Measurements from ENCODE around the gene POLD4.

Gene POLD4

DNA sequence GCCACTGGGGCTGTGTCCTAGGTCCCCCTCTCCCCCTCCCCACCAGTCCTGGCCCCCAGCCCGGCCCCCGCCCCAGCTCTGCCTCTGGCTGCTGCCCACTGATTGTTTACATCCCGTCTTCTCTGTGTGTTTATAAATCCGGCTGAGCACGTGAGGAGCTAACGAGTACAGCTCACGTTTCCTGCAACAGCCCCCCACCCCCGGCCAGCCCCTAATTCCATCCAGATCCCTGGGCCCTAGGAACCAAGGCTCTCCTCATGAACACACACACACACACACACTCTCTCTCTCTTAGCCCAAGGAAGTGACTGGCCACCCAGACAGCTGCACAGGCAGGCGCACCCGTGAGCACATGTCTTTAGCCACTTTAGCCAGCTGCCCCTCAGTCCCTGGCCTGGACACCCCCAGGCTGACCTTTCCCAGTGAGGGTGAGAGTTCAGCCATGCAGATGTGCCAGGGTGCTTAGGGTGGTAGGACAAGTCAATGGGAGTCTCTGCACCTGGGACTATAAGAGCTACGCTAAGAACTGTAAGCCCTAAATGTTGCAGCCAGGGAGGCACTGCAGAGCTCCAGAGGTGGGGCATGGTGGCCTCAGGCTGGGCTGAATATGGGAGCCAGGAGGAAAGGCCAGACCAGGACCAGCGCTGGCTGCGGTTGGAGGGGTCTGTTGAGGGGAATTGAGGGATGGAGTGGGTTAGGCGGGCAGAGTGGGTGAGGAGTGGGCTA lies 17.2 kb upstream of the POLD4 start:
- DNase-seq (ENCODE audit: low read depth): no peak

DNA sequence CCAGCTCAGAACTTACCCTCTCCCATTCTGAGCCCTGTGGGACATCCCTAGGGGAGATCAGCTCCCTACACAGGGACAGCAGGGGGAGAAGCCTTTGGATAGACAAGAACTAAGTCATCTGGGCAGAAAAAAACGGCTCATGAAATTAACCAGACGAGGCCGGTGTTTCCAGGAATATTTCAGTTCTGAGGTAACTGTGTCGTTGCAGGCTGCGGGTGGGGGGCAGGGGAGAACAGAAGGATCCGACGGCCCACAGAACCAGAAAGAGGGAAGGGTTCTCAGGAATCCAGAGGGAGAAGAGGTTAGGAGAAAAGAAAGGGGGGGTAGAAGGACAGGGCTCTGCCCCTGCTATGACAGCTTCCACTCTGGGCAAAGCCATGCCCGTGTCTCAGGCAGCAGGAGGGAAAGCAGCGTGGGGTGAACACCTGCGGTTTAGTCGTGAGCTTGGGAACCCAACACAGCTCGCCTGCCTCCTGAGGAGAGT lies 16.5 kb upstream of the POLD4 start:
- DNase-seq (ENCODE audit: low read depth): no peak

DNA sequence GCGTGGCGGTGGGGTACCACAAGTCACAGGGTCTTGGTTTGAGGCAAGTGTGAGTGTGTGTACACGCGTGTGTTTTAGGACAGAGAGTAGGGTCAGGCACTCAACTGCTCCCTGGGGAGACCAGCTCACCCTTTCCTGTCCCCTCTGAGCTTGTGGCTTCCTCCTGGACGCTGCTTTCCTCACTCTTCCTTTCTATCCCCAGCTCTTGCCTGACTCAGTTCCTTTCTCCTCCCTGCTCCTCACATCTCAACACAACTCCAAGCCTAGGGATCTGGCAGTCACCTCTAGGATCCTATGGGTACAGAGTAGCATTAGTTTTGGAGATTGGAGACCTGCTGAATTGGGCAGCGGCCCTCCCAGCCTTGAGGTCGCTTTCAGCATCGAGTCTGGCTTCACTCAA lies 15.9 kb upstream of the POLD4 start:
- DNase-seq (ENCODE audit: low read depth): no peak

DNA sequence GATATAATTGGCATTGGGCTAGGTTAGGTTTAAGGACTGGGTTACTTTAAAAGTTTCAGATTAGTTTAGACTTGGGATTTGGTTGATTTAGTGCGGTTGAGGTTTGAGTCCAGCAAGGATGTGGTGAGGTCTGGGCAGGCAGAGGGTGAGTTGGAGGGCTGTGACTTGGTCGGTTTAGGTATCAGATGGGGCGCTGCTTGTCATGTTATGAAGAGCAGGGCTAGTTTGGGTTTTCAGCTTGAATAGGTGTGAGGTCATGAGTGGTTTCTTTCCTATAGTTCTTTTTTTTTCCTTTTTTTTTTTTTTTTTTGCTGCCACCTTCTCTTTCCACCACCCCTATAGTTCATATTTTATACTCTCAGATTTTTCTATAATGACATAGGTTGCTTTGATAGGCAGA lies 15.3 kb upstream of the POLD4 start:
- no peak for DNase-seq (ENCODE audit: low read depth)

DNA sequence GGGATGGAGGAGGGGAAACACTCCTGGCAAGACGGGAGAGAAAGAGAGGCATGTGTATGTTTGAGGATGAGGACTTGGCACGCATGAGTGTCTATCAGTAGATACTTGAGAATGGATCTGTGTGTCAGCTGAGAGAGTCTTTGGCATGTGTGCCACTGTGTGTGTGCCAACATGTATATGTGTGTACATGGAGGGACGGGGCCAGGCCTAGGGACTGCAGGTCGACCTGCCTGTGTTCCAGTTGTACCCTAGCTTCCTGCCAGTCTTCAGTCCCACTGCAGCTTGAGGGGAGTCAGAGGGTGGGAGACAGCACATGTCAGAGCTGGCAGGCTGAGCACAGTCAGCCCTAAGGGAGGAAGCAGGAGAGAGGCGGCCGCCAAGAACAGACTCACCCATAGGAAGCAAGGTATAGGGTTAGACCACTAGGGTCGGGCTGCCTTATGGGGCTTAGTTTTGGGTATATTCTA lies 14.4 kb upstream of the POLD4 start:
- DNase-seq (ENCODE audit: low read depth): no peak

DNA sequence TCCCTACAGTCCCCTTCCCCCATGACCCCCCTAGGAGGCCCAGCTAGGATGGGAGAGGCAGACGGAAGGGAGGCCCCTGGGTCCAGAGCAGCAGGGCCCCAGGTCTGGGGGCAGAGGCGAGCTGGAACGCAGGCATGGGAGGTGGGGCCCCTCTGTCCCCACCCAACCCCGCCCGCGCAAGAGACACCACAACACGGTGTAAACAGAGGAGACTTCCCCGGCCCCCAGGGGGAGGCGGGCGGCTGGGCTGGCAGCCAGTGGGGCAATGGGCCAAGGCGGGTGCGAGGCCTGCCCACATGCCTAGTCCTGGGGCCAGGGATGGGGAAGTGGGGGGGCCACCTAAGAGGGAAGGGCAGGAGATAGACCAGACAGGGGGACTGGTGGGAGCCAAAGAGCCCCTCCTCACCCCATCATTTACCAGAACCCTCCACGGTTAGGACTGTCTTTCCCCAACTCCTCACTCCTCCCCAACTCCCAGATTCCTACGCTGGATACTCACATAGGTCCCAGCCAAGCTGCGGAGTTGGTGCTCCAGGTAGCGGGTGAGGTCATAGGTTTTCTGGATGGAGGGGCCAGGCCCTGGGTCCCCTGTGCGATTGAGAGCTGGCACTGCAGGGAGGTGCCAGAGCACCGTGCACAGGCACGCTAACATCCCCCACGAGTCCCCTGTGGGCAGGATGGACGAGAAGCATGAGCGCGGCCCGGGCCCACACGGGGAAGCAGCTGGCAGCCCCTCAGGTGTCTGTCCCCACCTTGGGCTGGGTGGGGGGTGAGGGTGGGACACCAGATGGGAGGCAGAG lies 13.8 kb upstream of the POLD4 start:
- DNase-seq (ENCODE audit: low read depth): no peak

DNA sequence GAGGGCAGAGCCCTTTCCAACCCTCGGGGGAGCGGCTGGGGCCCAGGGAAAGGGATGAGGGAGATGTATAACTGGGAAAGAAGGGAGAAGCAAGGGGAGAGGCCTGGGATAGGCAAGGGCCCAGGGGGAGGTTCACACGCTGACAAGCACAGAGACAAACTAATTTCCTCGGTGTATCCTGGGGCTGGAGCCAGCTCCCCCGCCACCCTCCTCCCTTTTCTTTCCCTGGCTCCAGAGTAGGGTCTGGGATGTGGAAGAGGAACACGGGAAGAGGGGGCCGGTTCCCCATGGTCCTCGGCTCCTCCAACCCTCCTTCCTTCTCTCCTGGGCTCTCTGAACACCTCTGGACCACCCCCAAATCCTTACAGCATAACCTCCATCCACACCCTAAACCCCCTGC lies 13.2 kb upstream of the POLD4 start:
- no peak for DNase-seq (ENCODE audit: low read depth)

DNA sequence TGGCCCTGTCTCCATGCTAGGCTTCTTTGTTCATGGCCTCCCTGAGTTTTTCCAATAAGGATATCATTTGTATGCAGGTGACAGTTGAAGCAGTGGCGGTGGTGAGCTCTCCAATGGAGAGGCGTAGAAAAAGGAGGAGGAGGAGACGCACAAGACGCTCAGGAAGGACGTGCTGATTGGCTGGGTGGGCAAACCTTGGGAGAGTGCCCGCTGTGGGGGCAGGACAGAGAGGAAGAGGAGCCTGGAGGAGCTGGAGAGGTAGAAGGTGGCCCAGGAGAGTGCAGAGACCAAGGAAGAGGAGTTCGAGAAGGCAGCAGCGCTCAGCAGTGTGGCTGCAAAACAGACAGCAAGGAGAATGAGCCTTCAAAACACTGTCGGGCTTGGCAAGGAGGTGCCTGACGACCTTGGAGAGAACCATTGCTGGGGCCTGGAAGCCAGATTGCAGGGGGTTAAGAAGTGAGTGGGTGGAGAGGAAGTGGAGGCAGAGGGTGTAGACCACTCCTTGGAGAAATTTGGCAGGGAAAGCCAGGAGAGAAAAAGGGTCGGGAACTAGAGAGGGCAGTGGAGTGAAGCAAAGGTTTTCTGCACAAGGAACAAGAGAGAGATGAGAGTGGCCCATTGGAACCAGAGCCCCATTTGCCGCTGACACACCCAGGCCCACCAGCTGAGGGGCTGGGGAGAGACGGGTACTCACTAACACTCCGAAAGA lies 12.5 kb upstream of the POLD4 start:
- DNase-seq (ENCODE audit: low read depth): no peak

DNA sequence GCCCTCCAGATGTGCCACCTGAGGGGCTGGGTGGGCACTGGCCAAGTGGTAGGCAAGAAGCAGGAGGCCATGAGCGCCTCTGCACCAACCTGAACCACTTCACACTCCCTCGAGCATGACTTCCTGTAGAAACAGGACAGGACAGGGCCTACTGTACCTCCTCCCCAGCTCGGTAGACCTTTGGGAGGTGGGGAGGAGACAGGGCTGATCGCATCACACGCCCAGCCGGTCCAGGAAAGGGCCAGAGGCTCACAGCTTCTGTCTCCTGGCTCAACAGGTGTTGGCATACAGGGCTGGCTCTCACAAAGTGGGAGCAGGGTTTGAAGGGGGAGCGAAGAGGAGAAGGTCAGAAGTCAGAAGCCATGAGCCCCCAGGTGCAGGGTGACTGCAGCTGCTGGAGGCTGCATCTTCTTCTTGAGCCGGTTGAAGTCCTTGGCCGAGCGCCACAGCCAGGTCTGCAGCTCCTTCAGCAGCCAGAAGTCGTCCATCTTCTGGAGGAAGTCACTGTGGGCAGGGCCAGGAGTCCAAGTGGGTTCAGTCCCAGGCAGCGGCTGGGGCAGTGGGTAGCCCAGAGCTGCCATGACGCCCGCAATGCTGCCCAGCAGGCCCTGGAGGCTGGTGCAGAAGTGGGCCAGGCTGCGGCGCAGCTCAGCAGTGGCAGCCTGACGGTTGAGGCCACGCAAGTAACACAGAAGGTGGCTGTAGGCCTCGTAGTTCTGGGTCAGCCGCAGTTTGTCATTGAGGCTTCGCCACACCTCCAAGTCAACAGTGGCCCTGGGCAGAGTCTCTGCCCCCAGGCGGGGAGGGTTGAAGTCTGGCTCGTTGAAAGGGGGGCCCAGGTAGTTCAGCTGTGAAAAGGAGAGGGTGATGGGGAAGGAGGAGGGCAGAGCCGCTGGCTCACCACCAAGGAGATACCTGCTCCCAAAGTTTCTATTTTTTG lies 11.7 kb upstream of the POLD4 start:
- DNase-seq (ENCODE audit: low read depth): no peak

DNA sequence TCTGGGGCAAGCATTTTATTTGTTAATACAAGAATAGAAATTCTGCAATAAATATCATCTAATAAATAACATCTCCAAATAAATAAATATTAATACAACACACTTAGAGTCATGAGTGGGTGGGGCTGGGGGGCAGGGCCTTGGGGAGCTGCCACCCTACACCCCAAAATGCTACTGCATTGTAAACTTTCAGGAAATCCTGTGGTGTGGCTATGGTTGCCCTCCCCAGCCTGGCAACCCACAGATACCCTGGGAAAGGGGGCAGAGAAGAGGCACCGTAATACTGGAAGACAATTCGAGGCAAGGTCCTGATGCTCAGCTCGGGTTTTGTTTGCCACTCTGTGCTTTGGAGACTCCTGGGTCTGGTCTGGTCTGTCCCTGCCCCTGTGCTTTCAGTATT lies 10.8 kb upstream of the POLD4 start:
- no peak for DNase-seq (ENCODE audit: low read depth)

DNA sequence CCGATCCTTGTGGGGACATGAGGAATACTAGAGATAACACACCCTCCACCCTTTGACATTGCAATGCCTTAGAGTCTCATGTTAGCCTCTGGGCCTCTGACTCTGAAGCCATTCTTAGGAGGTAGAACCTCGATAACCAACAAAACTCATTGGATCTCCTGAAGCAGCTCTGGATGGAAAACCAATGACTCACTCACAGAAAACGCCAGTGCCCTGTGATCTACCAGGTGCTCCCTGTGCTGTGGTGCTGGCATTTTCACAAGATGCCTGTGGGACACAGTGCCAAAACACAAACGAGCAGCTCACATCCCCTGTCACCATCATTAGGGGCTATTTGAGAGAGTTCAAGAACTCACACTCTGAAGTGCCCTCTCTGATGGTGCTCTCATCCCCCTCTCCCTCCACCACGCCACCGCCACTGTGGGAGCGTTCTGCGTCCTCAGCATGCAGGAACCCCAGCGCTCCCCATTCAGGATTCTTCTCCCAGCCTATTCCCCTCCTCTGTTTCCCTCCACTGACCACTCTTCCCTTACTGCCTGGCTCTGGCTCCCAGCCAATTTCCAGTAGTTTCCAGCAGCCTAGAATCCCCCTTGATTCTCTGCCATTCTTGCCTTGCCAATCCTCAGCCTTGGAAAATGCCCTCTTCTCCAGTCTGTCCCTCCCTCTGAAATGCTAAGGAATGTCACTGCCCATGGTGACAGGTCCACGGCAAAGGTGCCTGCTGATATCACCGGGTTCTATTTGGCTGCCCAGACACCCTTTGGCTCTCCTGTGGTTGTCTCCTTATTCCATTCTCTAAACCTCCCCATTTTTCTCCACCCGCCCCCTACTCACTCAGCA lies 4.7 kb upstream of the POLD4 start:
- DNase-seq (ENCODE audit: low read depth): no peak

DNA sequence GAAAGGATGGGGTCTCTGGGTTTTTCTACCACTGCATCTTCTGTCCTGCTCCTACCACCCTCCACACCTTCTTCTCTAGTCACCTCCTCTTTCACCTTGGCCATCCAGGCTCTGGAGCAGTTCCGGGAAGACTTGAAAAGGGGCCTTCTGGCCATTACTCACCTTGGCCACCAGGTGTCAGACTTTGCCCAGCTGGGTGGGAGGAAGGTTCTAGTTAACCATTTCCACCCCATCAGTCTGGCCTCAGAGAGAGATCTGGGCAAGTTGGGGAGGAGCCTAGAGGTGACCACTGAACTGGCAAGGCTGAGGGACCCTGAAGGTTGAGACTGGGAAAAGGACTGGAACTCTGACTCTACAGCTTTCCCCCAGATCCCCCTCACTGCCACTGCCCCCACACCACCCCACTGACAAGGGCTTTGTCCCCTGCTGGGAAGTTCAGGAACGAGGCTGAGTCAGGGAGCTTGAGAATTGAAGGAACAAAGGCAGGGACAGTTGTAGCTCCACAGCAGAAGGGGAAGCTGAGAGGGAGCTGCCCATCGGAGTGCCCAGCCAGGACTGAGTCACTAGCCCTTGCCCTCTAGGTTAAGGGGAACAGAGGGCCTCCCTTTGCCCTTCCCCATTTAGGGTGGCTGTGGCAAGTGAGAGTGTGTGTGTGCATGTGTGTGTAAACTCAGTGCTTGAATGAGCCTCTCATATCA lies 3.7 kb upstream of the POLD4 start:
- DNase-seq (ENCODE audit: low read depth): no peak

DNA sequence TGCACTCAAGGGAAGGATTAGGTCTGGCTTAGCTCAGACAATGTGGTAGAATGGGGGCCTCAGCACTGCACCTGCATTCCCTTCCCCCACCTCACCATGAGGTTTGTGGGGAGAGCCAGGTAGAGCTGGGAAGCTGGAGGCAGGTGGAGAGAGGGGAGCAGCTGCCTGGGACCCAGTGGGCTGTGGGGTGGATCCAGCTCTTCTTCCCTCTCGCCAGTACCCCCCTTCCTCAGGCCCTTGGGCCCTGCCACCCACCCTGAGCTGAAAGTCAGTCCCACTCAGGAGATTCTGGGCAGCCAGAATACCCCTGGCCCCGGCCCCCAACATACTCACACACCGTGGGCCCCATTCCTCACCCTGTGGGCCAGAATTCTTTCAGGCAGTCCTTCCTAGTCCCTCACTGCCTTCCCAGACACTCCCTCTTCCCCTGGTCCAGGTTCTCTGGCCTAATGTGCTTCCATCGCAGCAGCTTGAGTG lies 3.1 kb upstream of the POLD4 start:
- no peak for DNase-seq (ENCODE audit: low read depth)

DNA sequence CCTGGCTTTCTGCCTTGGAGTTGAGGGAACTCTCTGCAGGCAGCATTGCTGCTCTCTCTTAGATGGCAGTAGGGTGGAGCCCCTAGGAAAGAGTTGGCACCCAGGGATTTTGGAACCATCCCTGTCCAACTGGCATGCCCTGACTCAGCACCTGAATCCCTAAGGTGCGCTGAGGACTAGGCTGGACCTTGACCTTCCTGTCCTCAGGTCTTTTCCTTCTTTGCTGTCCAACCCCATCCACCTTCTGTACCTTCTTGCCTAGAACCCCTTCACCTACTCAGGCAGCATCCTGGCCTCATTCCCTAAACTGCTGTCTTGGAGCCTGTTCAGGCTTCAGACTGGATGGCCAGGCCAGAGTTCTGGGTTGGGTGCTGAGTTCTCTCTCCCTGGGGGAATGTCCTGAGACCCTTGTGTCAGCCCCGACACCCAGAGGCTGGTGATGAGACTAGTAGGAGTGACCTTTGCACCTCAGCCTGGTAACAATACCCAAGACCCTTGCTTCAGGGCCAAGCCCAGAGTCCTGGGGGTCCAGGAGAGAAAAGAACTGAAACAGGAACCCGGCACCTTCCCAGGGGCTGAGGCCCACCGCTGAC lies 2.5 kb upstream of the POLD4 start:
- no peak for DNase-seq (ENCODE audit: low read depth)

DNA sequence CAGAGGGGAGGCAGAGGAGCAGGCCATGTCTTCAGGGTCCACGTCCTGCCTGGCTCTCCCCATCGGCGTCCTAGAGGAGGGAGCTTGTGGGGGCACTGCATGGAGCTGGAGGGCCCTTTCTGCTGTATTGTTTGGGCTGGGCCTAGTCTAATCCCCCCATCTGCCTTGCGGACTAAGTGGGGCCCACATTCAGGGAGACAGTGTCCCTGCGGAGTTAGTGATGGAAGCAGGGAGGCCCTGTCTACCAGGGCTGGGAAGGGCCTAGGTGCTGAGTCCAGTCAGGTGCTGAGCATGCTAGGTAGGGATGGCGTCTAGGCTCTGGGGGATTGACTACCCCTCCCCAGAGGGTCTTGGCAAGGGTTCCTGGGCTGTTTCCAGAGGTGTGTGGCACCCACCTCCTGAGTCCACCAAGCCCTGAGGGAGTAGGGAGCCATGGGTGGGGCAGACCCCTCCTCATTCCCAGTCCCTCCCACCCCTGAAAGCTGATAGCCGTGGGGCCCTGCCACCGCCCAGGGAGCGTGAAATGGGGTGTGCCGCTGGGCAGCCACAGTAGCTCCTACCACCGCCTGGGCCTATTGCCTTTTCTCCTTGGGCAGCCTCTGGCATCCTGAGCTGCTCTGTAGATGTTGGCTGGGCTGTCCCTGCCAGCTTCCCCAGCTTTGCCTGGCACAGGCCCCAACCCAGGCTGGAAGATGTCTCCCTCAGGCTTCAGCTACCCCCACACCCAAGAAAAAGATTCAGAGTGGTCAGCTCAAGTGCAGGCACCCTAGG lies 1.9 kb upstream of the POLD4 start:
- DNase-seq (ENCODE audit: low read depth): no peak

DNA sequence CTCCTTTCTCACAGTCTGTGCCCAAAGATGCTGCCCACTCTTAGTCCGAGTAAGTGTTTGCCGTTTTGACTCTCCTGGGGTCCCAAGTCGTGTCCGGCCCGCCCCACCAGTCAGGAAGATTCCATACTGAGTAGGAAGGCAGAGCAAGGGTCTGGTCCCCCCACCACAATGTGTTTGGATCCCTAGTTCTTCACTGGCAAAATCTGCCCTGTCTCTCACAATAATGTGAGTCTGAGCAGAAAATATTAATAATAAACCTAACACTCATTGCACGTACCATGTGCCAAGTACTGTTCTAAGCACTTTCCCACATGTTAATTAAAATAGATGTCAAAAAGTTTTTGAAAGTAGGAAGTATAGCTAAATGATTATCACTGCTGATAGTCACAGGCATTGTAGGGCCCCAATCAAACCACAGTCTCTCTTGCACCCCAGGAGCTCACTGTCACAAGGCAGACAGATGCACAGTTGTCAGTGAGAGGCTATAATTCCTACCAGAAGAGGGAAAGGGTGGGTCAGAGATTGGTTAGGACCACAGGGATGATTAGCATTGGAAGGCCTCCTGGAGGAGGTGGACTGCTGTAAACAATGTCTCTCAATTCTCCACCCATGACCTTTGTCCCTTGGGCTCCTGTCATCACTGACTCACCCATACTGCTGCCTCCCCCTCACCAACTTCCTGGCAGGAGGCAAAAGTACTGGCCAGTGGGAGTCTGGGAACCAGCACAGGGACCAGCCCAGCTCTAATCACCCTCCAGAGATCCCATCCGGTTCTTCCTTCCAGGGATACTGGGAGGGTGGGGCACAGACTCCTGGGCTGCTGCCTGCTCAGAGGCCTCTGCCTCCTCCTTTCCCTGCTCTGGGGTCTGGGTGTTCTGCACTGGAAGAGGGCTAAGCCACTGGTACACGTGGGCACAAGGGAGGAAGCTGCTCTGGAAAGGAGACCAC lies 1.0 kb upstream of the POLD4 start:
- DNase-seq (ENCODE audit: low read depth): no peak

DNA sequence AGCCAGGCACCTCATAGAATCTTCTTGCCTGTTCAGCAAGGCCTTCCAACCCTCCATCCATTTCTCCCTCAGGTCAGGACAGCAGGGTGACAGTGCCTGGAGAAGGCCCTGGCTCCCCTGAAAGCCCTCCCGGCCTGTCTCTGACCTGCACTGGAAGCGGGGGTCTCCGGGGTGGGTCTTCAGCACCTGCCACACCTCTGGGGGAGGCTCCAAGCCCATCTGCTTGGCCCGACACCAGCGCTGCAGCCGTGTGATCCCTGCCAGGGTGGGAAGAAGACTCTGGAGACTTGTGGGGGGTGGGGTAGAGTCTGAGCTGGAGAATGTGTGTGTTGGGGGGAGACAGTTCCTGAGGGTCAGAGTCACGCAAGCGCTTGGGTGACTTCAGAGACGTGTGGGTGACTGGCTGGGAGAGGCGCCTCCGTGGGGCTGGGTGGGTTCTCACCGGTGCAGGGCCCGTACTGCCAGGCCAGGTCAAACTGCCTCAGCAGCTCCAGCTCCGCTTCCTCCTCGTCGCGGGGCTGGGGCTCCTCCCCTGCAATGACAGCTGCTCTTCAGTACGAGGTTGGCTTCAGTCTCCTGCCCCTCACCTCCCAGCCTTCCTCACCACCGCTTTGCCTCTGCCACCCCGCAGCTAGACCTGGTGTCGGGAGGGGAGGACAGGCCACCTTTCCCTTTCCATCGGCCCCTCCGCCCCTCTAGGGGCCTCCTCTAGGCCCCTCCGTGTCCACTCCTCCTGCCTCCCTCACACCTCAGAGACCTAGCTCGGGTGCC lies 615 bp downstream of the POLD4 start:
- DNase-seq (ENCODE audit: low read depth): no peak

Data from stimulated activated CD8-positive, alpha-beta memory T cell treated with anti-CD3 and anti-CD28 coated beads, Interleukin-15, amount 100 ng/mL, for 24 hours (primary cell).